CD4-positive, alpha-beta T cell (primary cell): Measurements from ENCODE around the gene NKAIN2. TPM values are rescaled to one million over a fixed set of nuclear protein-coding genes. Genes with fewer than 3 reads are reported as not detected.

Experiments
- ATAC-seq: fragments of 200-7000 bp; cut with Tn5 transposase; one replicate; pipeline ENCODE4 v1.10.0; 2022; ENCODE audit warnings: mild to moderate bottlenecking; ENCODE audit not compliant: poor library complexity
- CTCF ChIA-PET: fragments of 350-600 bp; sonication (Branson Sonifier 250); formaldehyde crosslinking; loops from one replicate; lab custom pipeline; 2021; ENCODE audit warnings: antibody characterized with exemption, inconsistent platforms; lab: Charles Lee
- POLR2A ChIA-PET: fragments of 350-600 bp; sonication (Branson Sonifier 250); formaldehyde crosslinking; loops from one replicate; lab custom pipeline; 2021; ENCODE audit warnings: antibody characterized with exemption, inconsistent platforms; lab: Charles Lee
- DNase-seq, 14 experiments: peaks; one replicate each; pipeline ENCODE4 v3.0.0-alpha.2; 2013 to 2020; ENCODE audit warnings: mixed read lengths in 2 of 14
- H3K27ac ChIP-seq, 2 donors: one replicate each; pipeline versions ENCODE4 v1.5.1 to v1.7.0; 2013; ENCODE audit warnings: low read length in 2 of 2, low read depth in 1 of 2, mild to moderate bottlenecking in 1 of 2
- H3K27me3 ChIP-seq, 2 experiments: 1 replicate in 1 of 2; 2 replicates in 1 of 2; pipeline versions ENCODE4 v1.6.1 to v1.7.0; 2013; ENCODE audit warnings: low read length in 2 of 2, control low read depth in 1 of 2, mild to moderate bottlenecking in 1 of 2, moderate library complexity in 1 of 2; ENCODE audit not compliant: insufficient read depth in 2 of 2, control insufficient read depth in 1 of 2
- H3K36me3 ChIP-seq: one replicate; pipeline ENCODE4 v1.6.1; 2013; ENCODE audit warnings: low read length, control low read depth; ENCODE audit not compliant: insufficient read depth
- H3K4me1 ChIP-seq: one replicate; pipeline ENCODE4 v1.6.1; 2013; ENCODE audit warnings: low read length, control low read depth; ENCODE audit not compliant: insufficient read depth
- H3K4me3 ChIP-seq: one replicate; pipeline ENCODE4 v1.5.1; 2013; ENCODE audit warnings: mild to moderate bottlenecking, low read length, moderate library complexity
- H3K9me3 ChIP-seq, 2 experiments: 1 replicate in 1 of 2; 2 replicates in 1 of 2; pipeline versions ENCODE4 v1.6.1 to v1.7.0; 2013; ENCODE audit warnings: low read length in 2 of 2, mild to moderate bottlenecking in 2 of 2, control low read depth in 1 of 2, moderate library complexity in 1 of 2; ENCODE audit not compliant: control insufficient read depth in 1 of 2, insufficient read depth in 1 of 2
- H3K27ac Mint-ChIP-seq: one replicate; pipeline ENCODE4 v1.8.0; 2020; ENCODE audit warnings: mixed read lengths
- H3K27me3 Mint-ChIP-seq: one replicate; pipeline ENCODE4 v1.8.0; 2021; ENCODE audit warnings: mixed read lengths
- H3K36me3 Mint-ChIP-seq: one replicate; pipeline ENCODE4 v1.8.0; 2021; ENCODE audit warnings: low read depth, mixed read lengths
- H3K4me1 Mint-ChIP-seq: one replicate; pipeline ENCODE4 v1.8.0; 2021; ENCODE audit warnings: low read depth, mixed read lengths
- H3K4me3 Mint-ChIP-seq: one replicate; pipeline ENCODE4 v1.8.0; 2020; ENCODE audit warnings: mild to moderate bottlenecking, mixed read lengths
- H3K9me3 Mint-ChIP-seq: one replicate; pipeline ENCODE4 v1.8.0; 2020; ENCODE audit warnings: mixed read lengths
- intact Hi-C, 2 experiments: fragments of 100-400 bp; cut with DNase I in 1 of 2; cut with micrococcal nuclease in 1 of 2; formaldehyde crosslinking; loops; one replicate each; pipeline versions ENCODE4 v1.15.1 to v1.9.0; 2023 to 2025; cut with DNase I, micrococcal nuclease
- total RNA-seq, 174 experiments: library from RNA in 2 of 174; stranded (reverse) in 2 of 174; gene quantifications; one replicate each; pipeline ENCODE4 v1.2.3 and lab custom pipeline; 2021 to 2026
- TF ChIP-seq, protein P1 (sequence below): fragments of 200-600 bp; IDR thresholded peaks from one replicate; pipeline ENCODE4 v1.8.0; 2022; ENCODE audit warnings: antibody characterized with exemption, mild to moderate bottlenecking

NKAIN2 gene
- total RNA-seq, 2 experiments from 2014 or later = not detected

DNA sequence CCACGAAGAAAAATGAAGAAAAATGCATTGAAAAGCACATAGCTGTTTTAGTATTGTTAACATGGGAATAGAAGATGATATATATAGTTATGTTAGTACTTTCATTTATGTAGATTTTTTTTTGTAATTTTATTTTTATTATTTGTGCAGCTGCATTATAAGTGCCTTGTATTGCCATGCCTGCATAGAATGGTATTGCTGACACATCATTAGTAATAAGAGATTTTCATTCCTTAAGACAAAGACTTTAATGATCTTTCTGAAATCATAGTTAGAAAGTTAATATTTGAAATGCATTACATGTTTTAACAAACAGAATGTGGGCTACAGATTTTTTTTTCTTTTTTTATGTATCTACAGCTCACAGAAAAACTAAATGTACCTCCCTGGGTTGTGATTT lies 506.5 kb downstream of the NKAIN2 start:
- no peaks in the 10 kb centered on the region for H3K4me1 Mint-ChIP-seq
- H3K4me3 Mint-ChIP-seq = no peak overlapping the region
- Histone ChIP-seq H3K27ac (no peak overlapping the region), H3K9me3 (no peaks in the 10 kb centered on the region), H3K27me3 (no peaks in the 10 kb centered on the region), H3K4me1 (no peaks in the 10 kb centered on the region), H3K4me3 (no peak overlapping the region), H3K36me3 (no peaks in the 10 kb centered on the region)
- DNase-seq (no peak), ATAC-seq (no peak)
- intact Hi-C loops = no loop called here
- TF ChIP-seq, protein P1, sequence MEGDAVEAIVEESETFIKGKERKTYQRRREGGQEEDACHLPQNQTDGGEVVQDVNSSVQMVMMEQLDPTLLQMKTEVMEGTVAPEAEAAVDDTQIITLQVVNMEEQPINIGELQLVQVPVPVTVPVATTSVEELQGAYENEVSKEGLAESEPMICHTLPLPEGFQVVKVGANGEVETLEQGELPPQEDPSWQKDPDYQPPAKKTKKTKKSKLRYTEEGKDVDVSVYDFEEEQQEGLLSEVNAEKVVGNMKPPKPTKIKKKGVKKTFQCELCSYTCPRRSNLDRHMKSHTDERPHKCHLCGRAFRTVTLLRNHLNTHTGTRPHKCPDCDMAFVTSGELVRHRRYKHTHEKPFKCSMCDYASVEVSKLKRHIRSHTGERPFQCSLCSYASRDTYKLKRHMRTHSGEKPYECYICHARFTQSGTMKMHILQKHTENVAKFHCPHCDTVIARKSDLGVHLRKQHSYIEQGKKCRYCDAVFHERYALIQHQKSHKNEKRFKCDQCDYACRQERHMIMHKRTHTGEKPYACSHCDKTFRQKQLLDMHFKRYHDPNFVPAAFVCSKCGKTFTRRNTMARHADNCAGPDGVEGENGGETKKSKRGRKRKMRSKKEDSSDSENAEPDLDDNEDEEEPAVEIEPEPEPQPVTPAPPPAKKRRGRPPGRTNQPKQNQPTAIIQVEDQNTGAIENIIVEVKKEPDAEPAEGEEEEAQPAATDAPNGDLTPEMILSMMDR = no peak
- no peaks in the 10 kb centered on the region for H3K9me3 Mint-ChIP-seq
- H3K27ac Mint-ChIP-seq = no peak overlapping the region
- ChIA-PET CTCF (no interaction called here), POLR2A (no interaction called here)
- no peaks in the 10 kb centered on the region for H3K27me3 Mint-ChIP-seq
- no peaks in the 10 kb centered on the region for H3K36me3 Mint-ChIP-seq

GRCh38 chr6:124319410-124319809 lies 515.7 kb downstream of the NKAIN2 start:
- Mint-ChIP-seq H3K36me3 (no peaks in the 10 kb centered on the region), H3K4me1 (no peaks in the 10 kb centered on the region), H3K9me3 (no peaks in the 10 kb centered on the region), H3K27ac (no peak overlapping the region), H3K27me3 (no peaks in the 10 kb centered on the region), H3K4me3 (no peak overlapping the region)
- TF ChIP-seq, protein P1 = no peak
- no peaks in the 10 kb centered on the region for H3K9me3 ChIP-seq
- ChIA-PET CTCF (no interaction called here), POLR2A (no interaction called here)
- intact Hi-C loops = no loop called here
- H3K27ac ChIP-seq = no peak overlapping the region
- H3K27me3 ChIP-seq = no peaks in the 10 kb centered on the region
- ATAC-seq (no peak), DNase-seq (no peak)
- no peaks in the 10 kb centered on the region for H3K36me3 ChIP-seq
- H3K4me3 ChIP-seq = no peak overlapping the region
- H3K4me1 ChIP-seq = no peaks in the 10 kb centered on the region

GRCh38 chr6:124324237-124324636 lies 520.6 kb downstream of the NKAIN2 start:
- Histone ChIP-seq H3K4me1 (no peaks in the 10 kb centered on the region), H3K27me3 (no peaks in the 10 kb centered on the region), H3K4me3 (no peak overlapping the region), H3K9me3 (no peaks in the 10 kb centered on the region), H3K36me3 (no peaks in the 10 kb centered on the region), H3K27ac (no peak overlapping the region)
- Mint-ChIP-seq H3K27ac (no peak overlapping the region), H3K9me3 (no peaks in the 10 kb centered on the region), H3K27me3 (no peaks in the 10 kb centered on the region), H3K4me3 (no peak overlapping the region), H3K4me1 (no peaks in the 10 kb centered on the region), H3K36me3 (no peaks in the 10 kb centered on the region)
- TF ChIP-seq, protein P1 = no peak
- ATAC-seq = no peak
- ChIA-PET CTCF (no interaction called here), POLR2A (no interaction called here)
- DNase-seq = no peak
- intact Hi-C loops = no loop called here
